Kidney (tissue), 14 donors: ENCODE data around the gene EVI5L. TPM values are rescaled to one million over a fixed set of nuclear protein-coding genes. Genes with fewer than 3 reads are reported as not detected.

Source experiments
- DNase-seq, 5 donors: peaks; one replicate each; pipeline ENCODE4 v3.0.0-alpha.2; 2013 to 2020
- FAIRE-seq: peaks from 2 replicates; lab custom pipeline; 2012; peaks lifted over from hg19 to GRCh38; lab: Jason Lieb, UNC
- H3K27ac ChIP-seq, 2 donors: one replicate each; pipeline ENCODE4 v1.7.0; 2013; ENCODE audit warnings: low read depth in 2 of 2, low read length in 2 of 2, inconsistent platforms in 1 of 2
- H3K27me3 ChIP-seq: one replicate; pipeline ENCODE4 v1.7.1; 2013; ENCODE audit warnings: low read length, inconsistent platforms; ENCODE audit not compliant: control insufficient read depth, insufficient read depth
- H3K36me3 ChIP-seq, 3 donors: one replicate each; pipeline versions ENCODE4 v1.7.0 to v1.7.1; 2013; ENCODE audit warnings: low read length in 3 of 3, control low read depth in 1 of 3, inconsistent platforms in 1 of 3; ENCODE audit not compliant: insufficient read depth in 3 of 3, control insufficient read depth in 2 of 3
- H3K4me1 ChIP-seq, 3 donors: one replicate each; pipeline versions ENCODE4 v1.7.0 to v1.7.1; 2013; ENCODE audit warnings: low read length in 3 of 3, inconsistent platforms in 1 of 3, low read depth in 1 of 3; ENCODE audit not compliant: control insufficient read depth in 2 of 3, insufficient read depth in 2 of 3
- H3K4me3 ChIP-seq, 3 donors: one replicate each; pipeline versions ENCODE4 v1.7.0 to v1.8.1; 2013; ENCODE audit warnings: low read length in 3 of 3, control low read depth in 1 of 3, inconsistent platforms in 1 of 3
- H3K9ac ChIP-seq, 3 donors: one replicate each; pipeline versions ENCODE4 v1.7.0 to v1.7.1; 2013; ENCODE audit warnings: low read length in 3 of 3, control low read depth in 1 of 3, inconsistent platforms in 1 of 3
- H3K9me3 ChIP-seq, 3 donors: one replicate each; pipeline versions ENCODE4 v1.7.0 to v1.7.1; 2013; ENCODE audit warnings: low read length in 3 of 3, control low read depth in 1 of 3, inconsistent platforms in 1 of 3; ENCODE audit not compliant: control insufficient read depth in 2 of 3, insufficient read depth in 1 of 3
- intact Hi-C: fragments of 100-400 bp; cut with DNase I; formaldehyde crosslinking; loops from one replicate; pipeline ENCODE4 v1.11.1; 2022
- polyA plus RNA-seq: library from polyadenylated mRNA; stranded (reverse); fragments of 350-450 nt; fragmentation: Illumina TruSeq; extraction: RNeasy Lipid Tissue Mini Kit (QIAGEN cat#74804); gene quantifications from one replicate; pipeline ENCODE4 v1.2.3, GENCODE V29; 2014; ENCODE audit warnings: low read depth, low replicate concordance; ENCODE audit not compliant: insufficient read depth
- total RNA-seq: library from RNA; stranded (reverse); fragmentation: NEBNext Ultra II Directional; extraction: Animal tissue kit (Norgen Biotek cat#: 25700); gene quantifications from one replicate; pipeline ENCODE4 v1.2.1, GENCODE V29; 2021
- TF ChIP-seq, protein P1 (sequence below): IDR thresholded peaks from 3 replicates; pipeline ENCODE4 v1.5.1; 2012; ENCODE audit warnings: mild to moderate bottlenecking, moderate library complexity, borderline replicate concordance; ENCODE audit not compliant: insufficient read depth; ENCODE audit errors: extremely low read depth
- donor health status: control.
- donor health status: control.
- donor health status: control.
- donor health status: control.
- donor health status: control.
- donor health status: DM: yes; HTN: yes; CAD: no.
- donor health status: Normal renal cell carcinoma (clear cell type).

EVI5L gene
- total and polyA plus RNA-seq, 2 donors from 2014 or later: 14.5 to 15.9 TPM

DNA sequence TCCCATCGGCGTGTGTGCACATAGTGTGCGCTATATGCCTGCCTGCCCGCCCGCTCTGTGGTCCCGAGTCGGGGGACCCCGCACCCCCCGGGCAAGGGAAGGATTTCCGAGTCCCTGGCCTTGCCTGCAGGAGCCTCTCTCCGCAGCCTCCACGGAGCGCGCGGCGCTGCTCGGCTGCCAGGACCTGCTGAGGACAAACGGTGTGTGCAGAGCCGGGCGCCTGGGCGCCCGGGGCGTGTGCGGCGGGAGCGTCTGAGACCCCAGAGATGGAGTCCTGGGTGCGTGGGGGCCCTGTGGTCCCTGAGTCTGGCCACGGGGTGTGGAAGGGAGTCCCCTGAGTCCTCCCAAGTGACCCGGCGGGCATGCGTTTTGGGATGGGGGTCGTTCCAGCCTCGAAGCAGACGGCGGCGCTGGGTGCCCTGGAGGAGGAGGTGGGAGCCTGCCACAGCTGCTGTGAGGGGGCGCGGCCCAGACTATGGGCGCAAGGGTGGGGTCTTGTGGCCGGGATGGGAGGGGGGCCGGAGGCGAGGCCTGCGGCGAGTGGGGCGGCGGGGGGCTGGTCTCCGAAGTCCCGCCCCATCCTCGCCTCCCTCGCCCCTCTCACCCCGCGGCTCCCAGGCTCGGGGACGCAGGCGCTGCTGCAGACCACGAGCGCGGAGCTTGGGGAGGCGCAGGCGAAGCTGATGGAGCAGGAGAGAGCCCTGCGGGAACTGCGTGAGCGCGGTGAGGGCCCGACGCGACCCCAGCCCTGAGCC lies 41.7 kb upstream of the EVI5L start:
- no peak overlapping the region for H3K9ac ChIP-seq
- TF ChIP-seq, protein P1, sequence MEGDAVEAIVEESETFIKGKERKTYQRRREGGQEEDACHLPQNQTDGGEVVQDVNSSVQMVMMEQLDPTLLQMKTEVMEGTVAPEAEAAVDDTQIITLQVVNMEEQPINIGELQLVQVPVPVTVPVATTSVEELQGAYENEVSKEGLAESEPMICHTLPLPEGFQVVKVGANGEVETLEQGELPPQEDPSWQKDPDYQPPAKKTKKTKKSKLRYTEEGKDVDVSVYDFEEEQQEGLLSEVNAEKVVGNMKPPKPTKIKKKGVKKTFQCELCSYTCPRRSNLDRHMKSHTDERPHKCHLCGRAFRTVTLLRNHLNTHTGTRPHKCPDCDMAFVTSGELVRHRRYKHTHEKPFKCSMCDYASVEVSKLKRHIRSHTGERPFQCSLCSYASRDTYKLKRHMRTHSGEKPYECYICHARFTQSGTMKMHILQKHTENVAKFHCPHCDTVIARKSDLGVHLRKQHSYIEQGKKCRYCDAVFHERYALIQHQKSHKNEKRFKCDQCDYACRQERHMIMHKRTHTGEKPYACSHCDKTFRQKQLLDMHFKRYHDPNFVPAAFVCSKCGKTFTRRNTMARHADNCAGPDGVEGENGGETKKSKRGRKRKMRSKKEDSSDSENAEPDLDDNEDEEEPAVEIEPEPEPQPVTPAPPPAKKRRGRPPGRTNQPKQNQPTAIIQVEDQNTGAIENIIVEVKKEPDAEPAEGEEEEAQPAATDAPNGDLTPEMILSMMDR: no peak
- intact Hi-C loops: no loop called here
- DNase-seq: peak in 1 of 5 donors; percentile 70
- H3K9me3 ChIP-seq: no peaks in the 10 kb centered on the region
- H3K27me3 ChIP-seq: peaks cover 12% of the 10 kb centered on the region
- no peak overlapping the region for H3K27ac ChIP-seq
- H3K4me3 ChIP-seq: no peak overlapping the region
- FAIRE-seq: no peak
- no peaks in the 10 kb centered on the region for H3K36me3 ChIP-seq
- no peaks in the 10 kb centered on the region for H3K4me1 ChIP-seq

DNA sequence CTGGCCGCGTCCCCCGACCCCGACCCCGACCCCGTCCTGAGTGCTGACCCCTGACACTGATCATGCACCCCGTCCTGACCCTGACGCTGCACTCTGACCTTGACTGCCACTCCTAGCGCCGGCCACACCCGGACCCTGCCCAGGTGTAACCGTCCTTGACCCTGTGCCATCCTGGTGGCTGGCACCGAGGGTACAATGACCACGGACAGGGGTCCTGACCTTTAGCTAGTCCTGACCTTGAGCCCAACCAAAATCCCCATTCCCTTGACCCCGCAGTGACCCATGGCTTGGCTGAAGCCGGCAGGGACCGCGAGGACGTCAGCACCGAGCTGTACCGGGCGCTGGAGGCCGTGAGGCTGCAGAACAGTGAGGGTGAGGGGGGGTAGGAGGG lies 41.1 kb upstream of the EVI5L start:
- intact Hi-C loops: no loop called here
- TF ChIP-seq, protein P1: no peak
- DNase-seq (peak in 1 of 5 donors; percentile 55), FAIRE-seq (no peak)
- H3K27ac ChIP-seq: no peak overlapping the region
- H3K9ac ChIP-seq: no peak overlapping the region
- H3K36me3 ChIP-seq: no peaks in the 10 kb centered on the region
- no peaks in the 10 kb centered on the region for H3K4me1 ChIP-seq
- H3K4me3 ChIP-seq: no peak overlapping the region
- peaks cover 12% of the 10 kb centered on the region for H3K27me3 ChIP-seq
- H3K9me3 ChIP-seq: no peaks in the 10 kb centered on the region

DNA sequence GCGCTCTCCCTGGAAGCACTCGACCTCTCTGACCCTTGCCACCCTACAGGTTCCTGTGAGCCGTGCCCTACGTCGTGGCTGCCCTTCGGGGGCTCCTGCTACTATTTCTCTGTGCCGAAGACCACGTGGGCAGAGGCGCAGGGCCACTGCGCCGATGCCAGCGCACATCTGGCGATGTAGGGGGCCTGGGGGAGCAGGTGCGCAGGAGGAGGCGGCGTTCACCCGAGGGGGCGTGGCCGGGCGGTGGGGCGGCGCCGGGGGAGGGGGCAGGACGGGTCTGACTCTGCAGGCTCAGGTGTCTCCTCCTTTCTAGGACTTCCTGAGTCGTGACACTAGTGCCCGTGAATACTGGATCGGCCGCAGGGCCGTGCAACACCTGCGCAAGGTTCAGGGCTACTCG lies 40.6 kb upstream of the EVI5L start:
- intact Hi-C loops: no loop called here

More for the DNA sequence above, 40.6 kb upstream of the EVI5L start:
- no peak overlapping the region for H3K4me3 ChIP-seq
- H3K27ac ChIP-seq: no peak overlapping the region
- TF ChIP-seq, protein P1: no peak
- peaks cover 12% of the 10 kb centered on the region for H3K27me3 ChIP-seq
- no peaks in the 10 kb centered on the region for H3K36me3 ChIP-seq
- FAIRE-seq (no peak), DNase-seq (peak; percentile 20 to 68 (median 41))
- H3K9ac ChIP-seq: no peak overlapping the region
- no peaks in the 10 kb centered on the region for H3K9me3 ChIP-seq
- H3K4me1 ChIP-seq: no peaks in the 10 kb centered on the region
